ENCODE results near the gene SETD7. TPM values are rescaled to one million over a fixed set of nuclear protein-coding genes. Genes with fewer than 3 reads are reported as not detected.

The SETD7 gene
- total RNA-seq, 1 donor from 2014 or later: 11.1 TPM

- POLR2A ChIA-PET: no interaction called here
- CTCF ChIA-PET: interaction anchor here (0.7 kb wide), 1 partner anchor 768 kb away, joined by 3 read pairs; no protein-coding TSS in a partner anchor
- H3K4me1 Mint-ChIP-seq: no peaks in the 10 kb centered on the region
- H3K36me3 Mint-ChIP-seq (ENCODE audit: low read depth): no peaks in the 10 kb centered on the region
- DNase-seq: no peak
- H3K9me3 Mint-ChIP-seq: no peaks in the 10 kb centered on the region
- no peak for TF ChIP-seq CTCF (IDR thresholded peaks at IDR 0.05)
- H3K27ac Mint-ChIP-seq: no peak overlapping the region
- intact Hi-C loops (cut with micrococcal nuclease): no loop called here
- no peak for ATAC-seq (ENCODE audit: low read depth)
- H3K4me3 Mint-ChIP-seq: no peak overlapping the region
- no peaks in the 10 kb centered on the region for H3K27me3 Mint-ChIP-seq
These were observed 67.6 kb downstream of the SETD7 start for GRCh38 chr4:139488442-139488841.

- H3K27ac Mint-ChIP-seq: no peak overlapping the region
- ChIA-PET CTCF (no interaction called here), POLR2A (interaction anchor here (1.3 kb wide), 1 partner anchor 31 kb away, joined by 3 read pairs; no protein-coding TSS in a partner anchor)
- no peaks in the 10 kb centered on the region for H3K27me3 Mint-ChIP-seq
- intact Hi-C loops (cut with micrococcal nuclease): no loop called here
- H3K9me3 Mint-ChIP-seq: no peaks in the 10 kb centered on the region
- no peak for TF ChIP-seq CTCF (IDR thresholded peaks at IDR 0.05)
- H3K36me3 Mint-ChIP-seq (ENCODE audit: low read depth): no peaks in the 10 kb centered on the region
- H3K4me3 Mint-ChIP-seq: no peak overlapping the region
- H3K4me1 Mint-ChIP-seq: no peaks in the 10 kb centered on the region
- no peak for DNase-seq
- no peak for ATAC-seq (ENCODE audit: low read depth)
These were observed 71.2 kb downstream of the SETD7 start for GRCh38 chr4:139484783-139485311.

GRCh38 chr4:139483000-139483399, 73.0 kb downstream of the SETD7 start:
- no peak for ATAC-seq (ENCODE audit: low read depth)
- TF ChIP-seq CTCF (IDR thresholded peaks at IDR 0.05): no peak
- CTCF ChIA-PET: no interaction called here
- Mint-ChIP-seq H3K9me3 (no peaks in the 10 kb centered on the region), H3K4me3 (no peak overlapping the region), H3K36me3 (ENCODE audit: low read depth) (peaks cover 1% of the 10 kb centered on the region), H3K27me3 (no peaks in the 10 kb centered on the region), H3K4me1 (no peaks in the 10 kb centered on the region), H3K27ac (no peak overlapping the region)
- DNase-seq: no peak
- POLR2A ChIA-PET: no interaction called here
- intact Hi-C loops (cut with micrococcal nuclease): no loop called here

- peaks cover 5% of the 10 kb centered on the region for H3K36me3 Mint-ChIP-seq (ENCODE audit: low read depth)
- H3K9me3 Mint-ChIP-seq: no peaks in the 10 kb centered on the region
- CTCF ChIA-PET: no interaction called here
- no peaks in the 10 kb centered on the region for H3K27me3 Mint-ChIP-seq
- POLR2A ChIA-PET: no interaction called here
- H3K4me3 Mint-ChIP-seq: no peak overlapping the region
- H3K27ac Mint-ChIP-seq: no peak overlapping the region
- intact Hi-C loops (cut with micrococcal nuclease): no loop called here
- H3K4me1 Mint-ChIP-seq: no peaks in the 10 kb centered on the region
- DNase-seq (no peak), ATAC-seq (ENCODE audit: low read depth) (no peak)
- no peak for TF ChIP-seq CTCF (IDR thresholded peaks at IDR 0.05)
These were observed 74.6 kb downstream of the SETD7 start for GRCh38 chr4:139481465-139481864.

- DNase-seq: no peak
- peaks cover 27% of the 10 kb centered on the region for H3K36me3 Mint-ChIP-seq (ENCODE audit: low read depth)
- no peak overlapping the region for H3K27ac Mint-ChIP-seq
- H3K4me1 Mint-ChIP-seq: peaks cover 6% of the 10 kb centered on the region
- H3K27me3 Mint-ChIP-seq: no peaks in the 10 kb centered on the region
- ATAC-seq (ENCODE audit: low read depth): no peak
- ChIA-PET CTCF (no interaction called here), POLR2A (no interaction called here)
- no peak for TF ChIP-seq CTCF (IDR thresholded peaks at IDR 0.05)
- H3K4me3 Mint-ChIP-seq: no peak overlapping the region
- intact Hi-C loops (cut with micrococcal nuclease): no loop called here
- H3K9me3 Mint-ChIP-seq: peaks cover 3% of the 10 kb centered on the region
These were observed 79.7 kb downstream of the SETD7 start for GRCh38 chr4:139476363-139476762.

All from activated B cell treated with CpG ODN at 0.5 μM for 24 hours (primary cell).